C4-2B (cell line): ENCODE measurements around the gene SLC38A3.

Source experiments
- ZFX ChIP-seq: fragments of 450-650 bp; IDR thresholded peaks from 2 replicates; pipeline ENCODE4 v1.6.1; 2017
- TF ChIP-seq, protein P1 (sequence below): fragments of 450-650 bp; conservative IDR thresholded peaks from 2 replicates; pipeline ENCODE4 v1.5.1; 2017; ENCODE audit warnings: mild to moderate bottlenecking

DNA sequence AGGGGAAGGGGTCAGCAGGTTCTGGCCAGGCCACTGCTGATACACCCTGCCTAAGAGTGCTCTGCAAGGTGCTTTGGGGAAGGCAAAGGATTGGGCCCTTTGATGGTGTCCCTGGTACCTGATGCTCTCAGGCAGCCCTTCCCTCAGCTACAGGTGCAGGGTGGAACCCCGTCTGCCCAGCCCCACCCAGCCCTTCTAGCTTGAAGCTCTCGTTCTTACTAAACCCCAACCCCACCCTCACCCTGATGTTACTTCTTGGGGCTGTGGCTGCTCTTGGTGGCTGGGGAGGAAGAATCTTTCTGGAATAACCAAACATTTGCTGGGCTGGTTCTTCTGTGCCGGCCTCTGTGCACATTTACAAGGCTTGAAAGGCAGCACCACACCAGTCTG is 37.3 kb downstream of the SLC38A3 start:
- TF ChIP-seq, protein P1, sequence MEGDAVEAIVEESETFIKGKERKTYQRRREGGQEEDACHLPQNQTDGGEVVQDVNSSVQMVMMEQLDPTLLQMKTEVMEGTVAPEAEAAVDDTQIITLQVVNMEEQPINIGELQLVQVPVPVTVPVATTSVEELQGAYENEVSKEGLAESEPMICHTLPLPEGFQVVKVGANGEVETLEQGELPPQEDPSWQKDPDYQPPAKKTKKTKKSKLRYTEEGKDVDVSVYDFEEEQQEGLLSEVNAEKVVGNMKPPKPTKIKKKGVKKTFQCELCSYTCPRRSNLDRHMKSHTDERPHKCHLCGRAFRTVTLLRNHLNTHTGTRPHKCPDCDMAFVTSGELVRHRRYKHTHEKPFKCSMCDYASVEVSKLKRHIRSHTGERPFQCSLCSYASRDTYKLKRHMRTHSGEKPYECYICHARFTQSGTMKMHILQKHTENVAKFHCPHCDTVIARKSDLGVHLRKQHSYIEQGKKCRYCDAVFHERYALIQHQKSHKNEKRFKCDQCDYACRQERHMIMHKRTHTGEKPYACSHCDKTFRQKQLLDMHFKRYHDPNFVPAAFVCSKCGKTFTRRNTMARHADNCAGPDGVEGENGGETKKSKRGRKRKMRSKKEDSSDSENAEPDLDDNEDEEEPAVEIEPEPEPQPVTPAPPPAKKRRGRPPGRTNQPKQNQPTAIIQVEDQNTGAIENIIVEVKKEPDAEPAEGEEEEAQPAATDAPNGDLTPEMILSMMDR: no peak
- no peak for TF ChIP-seq ZFX
